ENCODE results near the gene CBFA2T2. TPM values are rescaled to one million over a fixed set of nuclear protein-coding genes. Genes with fewer than 3 reads are reported as not detected.
A peak's percentile ranks its signal among the peaks of the same experiment; 100 is the strongest.

Gene CBFA2T2
- polyA plus RNA-seq, 3 donors = 1.7 to 9.7 (median 4.9) TPM

GRCh38 chr20:33442136-33443005 is 47.5 kb upstream of the CBFA2T2 start:
- Mint-ChIP-seq H3K27me3 (ENCODE audit: low read depth in 3 of 3) (peaks cover 21 to 27% (median 24%) of the 10 kb centered on the region in 3 donors), H3K9me3 (peaks cover 0 to 2% (median 0%) of the 10 kb centered on the region in 7 donors), H3K36me3 (no peaks in the 10 kb centered on the region), H3K4me3 (peak overlapping the region; percentile 76 to 88), H3K4me1 (peaks cover 17% of the 10 kb centered on the region), H3K27ac (peak overlapping the region in 1 of 7 donors; percentile 35)
- H3K4me3 ChIP-seq (replicated peaks in 1 of 3; ENCODE audit: low read depth in 2 of 3, low read length in 3 of 3) = peak overlapping the region in 1 of 3 experiments; percentile 94
- H3K36me3 ChIP-seq (replicated peaks in 1 of 2; ENCODE audit: control insufficient read depth in 1 of 2, insufficient read depth in 2 of 2, low read length in 2 of 2) = no peaks in the 10 kb centered on the region
- H3K9me3 ChIP-seq (replicated peaks in 1 of 2; ENCODE audit: control insufficient read depth in 1 of 2, insufficient read depth in 1 of 2, low read length in 2 of 2) = no peaks in the 10 kb centered on the region
- peaks cover 10 to 19% of the 10 kb centered on the region in 2 donors for H3K4me1 ChIP-seq (ENCODE audit: control insufficient read depth in 1 of 2, insufficient read depth in 2 of 2, low read length in 2 of 2)
- H4K20me1 ChIP-seq (ENCODE audit: insufficient read depth, low read length) = no peaks in the 10 kb centered on the region
- TF ChIP-seq CTCF (IDR thresholded peaks at IDR 0.05) = no peak
- no peaks in the 10 kb centered on the region for H3K79me2 ChIP-seq (ENCODE audit: insufficient read depth, low read length)
- H2AFZ ChIP-seq (ENCODE audit: insufficient read depth, low read depth, low read length, poor library complexity, severe bottlenecking) = peak overlapping the region; percentile 81
- peaks cover 10 to 15% of the 10 kb centered on the region in 2 donors for H3K27me3 ChIP-seq (ENCODE audit: control insufficient read depth in 2 of 2, insufficient read depth in 2 of 2, low read length in 2 of 2)
- no peak for DNase-seq
- WGBS (ENCODE audit: insufficient coverage) = 73% methylated on average over 5 of the region's 9 CpGs
- H3K4me2 ChIP-seq (replicated peaks; ENCODE audit: extremely low read depth, low read length, poor library complexity, severe bottlenecking) = peak overlapping the region; percentile 86
- intact Hi-C loops (cut with micrococcal nuclease) = loop anchor here (2.0 to 5.0 kb wide), 3 partner anchors 48 to 230 kb away; partner anchors contain the start of genes CBFA2T2 (in 2 of the 2) and NECAB3 (in 1 of the 2)
- H3K27ac ChIP-seq (ENCODE audit: low read depth in 1 of 2, low read length in 2 of 2) = no peak overlapping the region
- H3K9ac ChIP-seq (ENCODE audit: insufficient read depth, low read length, poor library complexity, severe bottlenecking) = no peak overlapping the region

DNA sequence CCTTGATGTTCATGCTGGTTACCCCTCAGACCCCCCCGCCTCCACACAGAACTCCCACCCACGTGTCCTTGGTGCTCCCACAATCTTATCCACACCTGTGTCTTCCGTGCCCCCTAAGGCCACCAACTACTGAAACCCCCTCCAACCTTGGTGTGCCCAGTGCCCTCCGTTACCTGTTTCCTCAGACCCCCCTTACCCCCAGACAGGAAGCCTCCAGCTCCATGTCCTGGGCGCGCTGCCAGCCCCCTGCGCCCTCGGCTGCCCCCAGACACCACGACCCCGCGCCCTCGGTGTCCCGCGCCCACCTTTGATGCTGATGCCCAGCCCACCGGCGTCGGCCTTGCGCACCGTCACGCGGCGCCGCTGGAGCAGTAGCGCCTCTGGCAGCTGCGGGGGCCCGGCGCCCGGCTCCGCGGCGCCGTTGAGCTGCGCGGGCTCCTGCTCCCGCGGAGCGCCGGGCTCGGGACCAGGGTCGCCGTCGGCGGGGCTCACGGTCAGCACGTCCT is 46.8 kb upstream of the CBFA2T2 start:
- no peak for DNase-seq
- Histone ChIP-seq H3K4me1 (ENCODE audit: control insufficient read depth in 1 of 2, insufficient read depth in 2 of 2, low read length in 2 of 2) (peaks cover 10 to 19% of the 10 kb centered on the region in 2 donors), H3K27me3 (ENCODE audit: control insufficient read depth in 2 of 2, insufficient read depth in 2 of 2, low read length in 2 of 2) (peaks cover 10 to 15% of the 10 kb centered on the region in 2 donors), H3K9me3 (replicated peaks in 1 of 2; ENCODE audit: control insufficient read depth in 1 of 2, insufficient read depth in 1 of 2, low read length in 2 of 2) (no peaks in the 10 kb centered on the region), H2AFZ (ENCODE audit: insufficient read depth, low read depth, low read length, poor library complexity, severe bottlenecking) (peak overlapping the region; percentile 81), H3K9ac (ENCODE audit: insufficient read depth, low read length, poor library complexity, severe bottlenecking) (peak overlapping the region; percentile 64), H4K20me1 (ENCODE audit: insufficient read depth, low read length) (no peaks in the 10 kb centered on the region), H3K79me2 (ENCODE audit: insufficient read depth, low read length) (no peaks in the 10 kb centered on the region), H3K4me2 (replicated peaks; ENCODE audit: extremely low read depth, low read length, poor library complexity, severe bottlenecking) (peak overlapping the region; percentile 86), H3K36me3 (replicated peaks in 1 of 2; ENCODE audit: control insufficient read depth in 1 of 2, insufficient read depth in 2 of 2, low read length in 2 of 2) (no peaks in the 10 kb centered on the region), H3K27ac (ENCODE audit: low read depth in 1 of 2, low read length in 2 of 2) (no peak overlapping the region), H3K4me3 (replicated peaks in 1 of 3; ENCODE audit: low read depth in 2 of 3, low read length in 3 of 3) (peak overlapping the region in 2 of 3 experiments; percentile 56 to 94)
- peaks cover 21 to 27% (median 24%) of the 10 kb centered on the region in 3 donors for H3K27me3 Mint-ChIP-seq (ENCODE audit: low read depth in 3 of 3)
- TF ChIP-seq CTCF (IDR thresholded peaks at IDR 0.05) = no peak
- intact Hi-C loops (cut with micrococcal nuclease) = loop anchor here (2.0 to 5.0 kb wide), 3 partner anchors 48 to 229 kb away; partner anchors contain the start of genes CBFA2T2 (in 2 of the 2) and NECAB3 (in 1 of the 2)
- peak overlapping the region; percentile 76 to 88 for H3K4me3 Mint-ChIP-seq
- peaks cover 0 to 3% (median 0%) of the 10 kb centered on the region in 7 donors for H3K9me3 Mint-ChIP-seq
- peaks cover 17% of the 10 kb centered on the region for H3K4me1 Mint-ChIP-seq
- 1% methylated on average over 45 of the region's 45 CpGs for WGBS (ENCODE audit: insufficient coverage)
- peak overlapping the region in 1 of 7 donors; percentile 35 for H3K27ac Mint-ChIP-seq
- no peaks in the 10 kb centered on the region for H3K36me3 Mint-ChIP-seq

Data from CD14-positive monocyte (primary cell).